Uterus (tissue), 4 donors: ENCODE results near the gene CSE1L. TPM values are rescaled to one million over a fixed set of nuclear protein-coding genes. Genes with fewer than 3 reads are reported as not detected.
A peak's percentile ranks its signal among the peaks of the same experiment; 100 is the strongest.
"Not testable (repeated sequence)": the region's sequence is repeated elsewhere in the genome, so short reads cannot be mapped to it uniquely, and the experiment has no call there.

ENCODE experiments used
- DNase-seq, 2 donors: peaks; one replicate each; pipeline ENCODE4 v3.0.0-alpha.2; 2019 to 2020
- H3K27ac ChIP-seq, 2 donors: fragments of 200-600 bp; sonication (generic); 1 replicate in 1 of 2; 2 replicates in 1 of 2; pipeline ENCODE4 v1.5.1; 2016 to 2018
- H3K27me3 ChIP-seq, 2 donors: fragments of 200-600 bp; sonication (generic); one replicate each; pipeline ENCODE4 v1.5.1; 2018 to 2019; ENCODE audit warnings: control low read depth in 1 of 2
- H3K36me3 ChIP-seq, 2 donors: fragments of 200-600 bp; sonication (generic); one replicate each; pipeline ENCODE4 v1.5.1; 2019; ENCODE audit warnings: control low read depth in 1 of 2
- H3K4me1 ChIP-seq, 2 donors: fragments of 200-600 bp; sonication (generic); one replicate each; pipeline ENCODE4 v1.5.1; 2018 to 2019; ENCODE audit warnings: control low read depth in 1 of 2
- H3K4me3 ChIP-seq, 2 donors: fragments of 200-600 bp; sonication (generic); 1 replicate in 1 of 2; 2 replicates in 1 of 2; pipeline ENCODE4 v1.5.1; 2018 to 2019; ENCODE audit warnings: mild to moderate bottlenecking in 1 of 2
- H3K9me3 ChIP-seq, 2 donors: fragments of 200-600 bp; sonication (generic); one replicate each; pipeline ENCODE4 v1.5.1; 2019; ENCODE audit warnings: control low read depth in 1 of 2
- POLR2A ChIP-seq, 2 donors: fragments of 450-650 bp; IDR thresholded peaks; one replicate each; pipeline ENCODE4 v1.6.1; 2016; ENCODE audit warnings: antibody characterized with exemption in 2 of 2, mild to moderate bottlenecking in 1 of 2, moderate library complexity in 1 of 2
- intact Hi-C: fragments of 100-400 bp; cut with DNase I; formaldehyde crosslinking; loops from one replicate; pipeline ENCODE4 v1.15.1; 2023; ENCODE audit warnings: low total_unique reads
- total RNA-seq, 4 donors: library from RNA; depleted of rRNA in 3 of 4; stranded (reverse); fragments of >200 nt in 3 of 4; gene quantifications; one replicate each; pipeline versions ENCODE4 v1.1.0 to v1.2.4, GENCODE V29; 2014 to 2023
- TF ChIP-seq, protein P1 (sequence below), 4 experiments: fragments of 200-600 bp in 2 of 4; fragments of 450-650 bp in 2 of 4; sonication (generic) in 2 of 4; IDR thresholded peaks; one replicate each; pipeline ENCODE4 v1.5.1; 2016 to 2019; ENCODE audit warnings: antibody characterized with exemption in 4 of 4, mild to moderate bottlenecking in 2 of 4, moderate library complexity in 1 of 4
- donor health status: DM: yes; HTN: yes; CAD: no.

The CSE1L gene
- total RNA-seq, 4 donors from 2014 or later, result 49.2 to 104 (median 57.6) TPM

DNA sequence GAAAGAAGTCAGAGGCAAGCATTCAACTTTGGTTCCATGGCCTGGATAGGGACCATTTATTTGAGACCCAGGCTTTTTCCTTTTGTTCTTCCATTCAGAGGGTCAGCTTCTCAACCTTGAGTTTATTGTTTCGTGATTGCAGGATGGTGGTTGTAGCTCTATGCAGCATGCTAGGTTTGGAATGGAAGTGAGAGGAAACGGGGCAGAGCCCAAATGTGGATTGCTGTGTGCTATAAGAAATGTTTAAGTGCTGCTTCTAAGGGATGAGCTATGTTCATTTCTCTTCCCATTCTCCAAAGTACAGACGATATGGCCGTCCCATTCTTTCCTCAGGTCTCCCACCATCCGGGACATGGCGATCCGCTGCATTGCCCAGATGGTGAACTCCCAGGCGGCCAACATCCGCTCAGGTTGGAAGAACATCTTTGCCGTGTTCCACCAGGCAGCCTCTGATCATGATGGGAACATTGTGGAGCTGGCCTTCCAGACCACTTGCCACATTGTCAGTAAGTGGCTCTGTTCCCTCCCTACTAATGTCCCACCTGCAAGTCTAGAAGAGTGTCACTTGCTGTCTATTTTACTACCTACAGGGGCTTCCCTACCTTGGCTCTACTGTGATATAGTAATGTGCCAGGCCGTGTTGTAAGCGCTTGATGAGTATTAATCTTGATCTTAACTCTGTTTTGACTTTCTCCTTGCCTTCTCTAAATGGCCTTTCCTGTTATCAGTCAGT, 36.0 kb upstream of the CSE1L start:
- intact Hi-C loops, result no loop called here
- Histone ChIP-seq H3K36me3 (no peaks in the 10 kb centered on the region), H3K27ac (no peak overlapping the region), H3K4me3 (no peak overlapping the region), H3K27me3 (no peaks in the 10 kb centered on the region), H3K9me3 (no peaks in the 10 kb centered on the region), H3K4me1 (no peaks in the 10 kb centered on the region)
- TF ChIP-seq, protein P1, sequence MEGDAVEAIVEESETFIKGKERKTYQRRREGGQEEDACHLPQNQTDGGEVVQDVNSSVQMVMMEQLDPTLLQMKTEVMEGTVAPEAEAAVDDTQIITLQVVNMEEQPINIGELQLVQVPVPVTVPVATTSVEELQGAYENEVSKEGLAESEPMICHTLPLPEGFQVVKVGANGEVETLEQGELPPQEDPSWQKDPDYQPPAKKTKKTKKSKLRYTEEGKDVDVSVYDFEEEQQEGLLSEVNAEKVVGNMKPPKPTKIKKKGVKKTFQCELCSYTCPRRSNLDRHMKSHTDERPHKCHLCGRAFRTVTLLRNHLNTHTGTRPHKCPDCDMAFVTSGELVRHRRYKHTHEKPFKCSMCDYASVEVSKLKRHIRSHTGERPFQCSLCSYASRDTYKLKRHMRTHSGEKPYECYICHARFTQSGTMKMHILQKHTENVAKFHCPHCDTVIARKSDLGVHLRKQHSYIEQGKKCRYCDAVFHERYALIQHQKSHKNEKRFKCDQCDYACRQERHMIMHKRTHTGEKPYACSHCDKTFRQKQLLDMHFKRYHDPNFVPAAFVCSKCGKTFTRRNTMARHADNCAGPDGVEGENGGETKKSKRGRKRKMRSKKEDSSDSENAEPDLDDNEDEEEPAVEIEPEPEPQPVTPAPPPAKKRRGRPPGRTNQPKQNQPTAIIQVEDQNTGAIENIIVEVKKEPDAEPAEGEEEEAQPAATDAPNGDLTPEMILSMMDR (IDR thresholded peaks at IDR 0.05), result no peak
- TF ChIP-seq POLR2A (IDR thresholded peaks at IDR 0.05), result no peak
- DNase-seq, result no peak

DNA sequence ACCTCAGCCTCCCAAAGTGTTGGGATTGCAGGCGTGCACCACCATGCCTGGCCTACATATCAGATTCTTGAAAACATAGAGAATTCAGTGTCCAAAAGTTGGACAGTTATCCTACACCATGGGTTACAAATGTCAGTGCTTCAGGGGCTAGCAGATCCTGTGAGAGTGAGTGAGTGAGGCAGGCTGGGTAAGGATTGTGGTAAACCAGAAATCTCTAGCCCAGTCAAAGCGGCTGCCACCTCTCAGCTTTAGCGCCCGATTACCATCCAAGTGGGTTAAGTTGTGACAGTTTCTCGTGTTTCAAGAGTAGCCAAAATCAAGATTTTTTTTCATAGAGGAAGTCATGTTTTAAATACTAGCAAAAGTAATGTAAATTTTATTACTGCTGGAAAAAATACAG, 21.9 kb upstream of the CSE1L start:
- TF ChIP-seq, protein P1 (IDR thresholded peaks at IDR 0.05), result no peak
- TF ChIP-seq POLR2A (IDR thresholded peaks at IDR 0.05), result no peak
- Histone ChIP-seq H3K27me3 (no peaks in the 10 kb centered on the region), H3K4me3 (no peak overlapping the region), H3K36me3 (no peaks in the 10 kb centered on the region), H3K4me1 (no peaks in the 10 kb centered on the region), H3K27ac (no peak overlapping the region), H3K9me3 (no peaks in the 10 kb centered on the region)
- intact Hi-C loops, result no loop called here
- DNase-seq, result no peak

DNA sequence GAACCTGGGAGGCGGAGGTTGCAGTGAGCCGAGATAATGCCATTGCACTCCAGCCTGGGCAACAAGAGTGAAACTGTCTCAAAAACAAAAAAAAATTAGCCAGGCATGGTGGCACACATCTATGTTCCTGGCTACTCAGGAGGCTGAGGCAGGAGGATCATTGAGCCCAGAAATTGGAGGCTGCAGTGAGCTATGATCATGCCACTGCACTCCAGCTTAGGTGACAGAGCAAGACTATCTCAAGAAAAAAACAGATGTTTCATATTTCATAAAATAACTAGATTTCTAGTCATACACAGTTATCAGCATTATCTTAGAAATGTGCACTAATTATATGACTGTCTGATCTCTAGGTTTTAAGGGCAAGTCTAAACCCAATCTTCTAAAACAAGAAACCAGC, 17.9 kb upstream of the CSE1L start:
- H3K4me3 ChIP-seq, H3K27ac ChIP-seq, H3K36me3 ChIP-seq, H3K27me3 ChIP-seq, H3K4me1 ChIP-seq, H3K9me3 ChIP-seq, intact Hi-C loops, DNase-seq: not testable (repeated sequence)

DNA sequence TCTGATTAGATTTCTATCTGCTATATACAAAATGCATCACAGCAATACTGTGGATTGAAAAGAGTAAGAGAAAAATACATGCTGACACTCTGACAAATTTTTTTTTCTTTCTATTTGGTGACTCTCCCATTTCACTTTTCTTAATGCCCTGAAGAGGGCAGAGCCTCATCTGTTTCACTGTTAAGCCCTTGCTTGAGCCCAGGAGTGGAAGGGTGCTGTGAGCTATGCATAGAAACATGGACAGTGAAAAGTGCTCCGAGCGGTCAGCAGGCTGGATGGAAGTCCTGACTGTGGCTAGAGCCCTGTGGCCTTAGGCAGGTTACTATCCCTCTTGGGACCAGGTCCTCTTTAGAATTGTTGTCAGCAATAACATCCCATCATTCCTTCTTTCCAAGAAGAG, 17.4 kb upstream of the CSE1L start:
- H3K4me3 ChIP-seq, result no peak overlapping the region
- H3K9me3 ChIP-seq, result no peaks in the 10 kb centered on the region
- TF ChIP-seq, protein P1 (IDR thresholded peaks at IDR 0.05), result peak in 1 of 4 experiments; percentile 14
- TF ChIP-seq POLR2A (IDR thresholded peaks at IDR 0.05), result no peak
- DNase-seq, result no peak
- intact Hi-C loops, result no loop called here
- no peaks in the 10 kb centered on the region for H3K27me3 ChIP-seq
- H3K27ac ChIP-seq, result no peak overlapping the region
- no peaks in the 10 kb centered on the region for H3K4me1 ChIP-seq
- no peaks in the 10 kb centered on the region for H3K36me3 ChIP-seq

DNA sequence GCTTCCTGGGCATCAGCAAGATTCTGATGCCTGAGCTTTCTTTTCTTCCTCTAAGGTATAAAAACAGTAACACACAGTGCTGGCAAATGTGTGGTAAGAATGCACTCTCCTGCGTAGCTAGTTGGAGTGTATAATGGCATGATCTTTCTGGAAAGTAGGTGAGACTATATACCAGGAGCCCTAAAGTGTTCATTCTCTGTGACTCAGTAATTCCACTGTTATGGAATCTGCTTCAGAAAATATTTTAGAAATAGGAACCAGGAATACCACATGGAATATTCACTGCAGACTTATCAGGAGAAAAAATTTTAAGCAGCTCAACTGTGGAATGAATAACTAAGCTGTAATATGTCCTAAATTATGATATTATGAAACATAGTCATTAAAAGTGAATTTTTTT, 16.9 kb upstream of the CSE1L start:
- Histone ChIP-seq H3K4me3 (no peak overlapping the region), H3K4me1 (no peaks in the 10 kb centered on the region), H3K36me3 (no peaks in the 10 kb centered on the region), H3K27ac (no peak overlapping the region), H3K27me3 (no peaks in the 10 kb centered on the region), H3K9me3 (no peaks in the 10 kb centered on the region)
- intact Hi-C loops, result no loop called here
- no peak for DNase-seq
- TF ChIP-seq, protein P1 (IDR thresholded peaks at IDR 0.05), result no peak
- no peak for TF ChIP-seq POLR2A (IDR thresholded peaks at IDR 0.05)
